Brain microvascular endothelial cell (primary cell): ENCODE data around the gene BIRC2.

Source experiments
- DNase-seq: peaks from one replicate; pipeline ENCODE4 v3.0.0-alpha.2; 2020
- H3K27ac ChIP-seq: fragments of 250-450 bp; sonication (Bioruptor Pico); 2 replicates; pipeline ENCODE4 v1.5.1; 2020; ENCODE audit warnings: mild to moderate bottlenecking, moderate library complexity
- H3K27me3 ChIP-seq: fragments of 250-450 bp; sonication (Bioruptor Pico); replicated peaks from 2 replicates; pipeline ENCODE4 v1.5.1; 2020; ENCODE audit warnings: mild to moderate bottlenecking
- H3K36me3 ChIP-seq: fragments of 250-450 bp; sonication (Bioruptor Pico); replicated peaks from 2 replicates; pipeline ENCODE4 v1.5.1; 2020; ENCODE audit warnings: mild to moderate bottlenecking
- H3K4me3 ChIP-seq: 2 replicates; pipeline ENCODE4 v1.5.1; 2011; ENCODE audit warnings: low read depth, mild to moderate bottlenecking, control low read depth, low read length, moderate library complexity
- in situ Hi-C: cut with HindIII; loops from 2 replicates; pipeline ENCODE4 v1.10.0; 2017; ENCODE audit warnings: low sequenced_read_pairs, low pct_ligation_motif_present
- TF ChIP-seq, protein P1 (sequence below): IDR thresholded peaks from 2 replicates; pipeline ENCODE4 v1.5.1; 2011; ENCODE audit warnings: low read depth, mild to moderate bottlenecking, moderate library complexity, low read length, control low read depth, inconsistent platforms; ENCODE audit errors: missing control alignments

BIRC2 gene

DNA sequence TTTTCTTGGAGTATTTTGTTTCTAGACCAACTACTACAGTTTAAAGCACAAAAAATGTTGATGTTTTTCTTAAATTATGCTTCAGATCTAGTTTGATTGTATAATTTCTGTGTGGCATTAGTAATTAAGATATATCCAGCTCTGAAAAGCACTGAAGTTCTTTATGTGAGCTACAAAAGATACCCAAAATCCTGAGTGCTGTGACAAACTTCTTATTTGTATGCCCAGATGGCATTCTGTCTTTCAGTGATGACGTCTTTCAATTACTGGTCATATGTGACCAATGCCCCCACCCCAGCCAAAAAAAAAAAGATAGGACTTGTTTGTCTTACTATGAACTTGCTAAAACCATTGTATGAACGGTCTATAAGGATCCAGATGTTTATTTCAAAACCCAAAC lies 51.3 kb downstream of the BIRC2 start:
- in situ Hi-C loops: no loop called here
- no peak for DNase-seq
- H3K27me3 ChIP-seq: no peaks in the 10 kb centered on the region
- H3K36me3 ChIP-seq: peaks cover 35% of the 10 kb centered on the region
- H3K27ac ChIP-seq: no peak overlapping the region
- no peak overlapping the region for H3K4me3 ChIP-seq
- TF ChIP-seq, protein P1, sequence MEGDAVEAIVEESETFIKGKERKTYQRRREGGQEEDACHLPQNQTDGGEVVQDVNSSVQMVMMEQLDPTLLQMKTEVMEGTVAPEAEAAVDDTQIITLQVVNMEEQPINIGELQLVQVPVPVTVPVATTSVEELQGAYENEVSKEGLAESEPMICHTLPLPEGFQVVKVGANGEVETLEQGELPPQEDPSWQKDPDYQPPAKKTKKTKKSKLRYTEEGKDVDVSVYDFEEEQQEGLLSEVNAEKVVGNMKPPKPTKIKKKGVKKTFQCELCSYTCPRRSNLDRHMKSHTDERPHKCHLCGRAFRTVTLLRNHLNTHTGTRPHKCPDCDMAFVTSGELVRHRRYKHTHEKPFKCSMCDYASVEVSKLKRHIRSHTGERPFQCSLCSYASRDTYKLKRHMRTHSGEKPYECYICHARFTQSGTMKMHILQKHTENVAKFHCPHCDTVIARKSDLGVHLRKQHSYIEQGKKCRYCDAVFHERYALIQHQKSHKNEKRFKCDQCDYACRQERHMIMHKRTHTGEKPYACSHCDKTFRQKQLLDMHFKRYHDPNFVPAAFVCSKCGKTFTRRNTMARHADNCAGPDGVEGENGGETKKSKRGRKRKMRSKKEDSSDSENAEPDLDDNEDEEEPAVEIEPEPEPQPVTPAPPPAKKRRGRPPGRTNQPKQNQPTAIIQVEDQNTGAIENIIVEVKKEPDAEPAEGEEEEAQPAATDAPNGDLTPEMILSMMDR: no peak

DNA sequence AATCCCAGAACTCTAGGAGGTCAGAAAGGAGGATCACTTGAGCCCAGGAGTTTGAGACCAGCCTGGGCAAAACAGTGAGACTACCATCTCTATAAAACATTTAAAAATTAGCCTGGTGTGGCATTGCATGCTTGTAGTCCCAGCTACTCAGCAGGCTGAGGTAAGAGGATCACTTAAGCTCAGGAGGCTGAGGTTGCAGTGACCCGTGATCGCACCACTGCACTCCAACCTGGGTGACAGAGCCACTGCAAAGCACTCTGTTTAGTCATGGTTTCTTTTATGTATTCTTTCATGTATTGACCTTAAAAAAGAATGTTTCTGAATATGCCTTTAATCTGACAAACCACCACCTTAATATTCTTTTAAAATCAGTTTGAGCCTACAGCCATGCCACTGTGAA lies 52.2 kb downstream of the BIRC2 start:
- no peak overlapping the region for H3K4me3 ChIP-seq
- H3K27ac ChIP-seq: no peak overlapping the region
- H3K27me3 ChIP-seq: no peaks in the 10 kb centered on the region
- in situ Hi-C loops: no loop called here
- peaks cover 30% of the 10 kb centered on the region for H3K36me3 ChIP-seq
- TF ChIP-seq, protein P1: no peak
- no peak for DNase-seq

DNA sequence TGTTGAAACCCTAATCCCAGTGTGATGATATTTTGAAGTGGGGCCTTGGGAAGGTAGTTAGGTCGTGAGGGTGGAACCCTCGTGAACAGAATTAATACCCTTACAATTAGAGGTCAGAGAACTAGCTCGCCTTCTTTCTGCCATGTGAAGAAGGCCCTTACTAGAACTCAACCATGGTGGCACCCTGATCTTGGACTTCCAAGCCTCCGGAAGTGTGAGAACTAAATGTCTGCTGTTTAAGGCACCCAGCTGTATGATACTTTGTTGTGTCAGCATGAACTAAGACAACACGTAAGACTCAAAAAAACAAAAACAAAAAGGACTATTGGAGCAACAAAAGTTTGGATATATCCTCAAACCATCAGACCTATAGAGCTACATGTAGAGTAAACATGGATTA lies 53.6 kb downstream of the BIRC2 start:
- no peak for DNase-seq
- Histone ChIP-seq H3K27ac (no peak overlapping the region), H3K36me3 (peaks cover 25% of the 10 kb centered on the region), H3K27me3 (no peaks in the 10 kb centered on the region), H3K4me3 (no peak overlapping the region)
- TF ChIP-seq, protein P1: no peak
- in situ Hi-C loops: no loop called here

DNA sequence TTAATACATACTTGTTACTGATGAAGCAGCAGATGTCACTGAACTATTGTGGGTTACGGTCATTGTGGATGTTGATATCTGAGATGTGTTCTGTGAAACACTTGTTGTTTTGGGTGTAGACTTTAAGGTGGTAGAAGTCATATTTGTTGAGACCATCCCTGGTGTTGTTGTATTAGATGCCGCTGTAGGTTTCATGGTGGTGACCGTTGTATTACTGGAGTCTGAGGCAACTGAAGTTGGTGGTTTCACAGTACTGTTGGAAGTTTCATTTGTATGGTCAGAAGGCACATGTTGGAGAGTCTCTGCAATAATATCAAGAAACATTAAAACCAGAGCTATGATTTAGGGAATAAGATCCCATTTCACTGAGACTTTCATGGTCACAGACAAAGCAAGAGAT lies 54.9 kb downstream of the BIRC2 start:
- in situ Hi-C loops: no loop called here

GRCh38 chr11:102402548-102402947 lies 55.5 kb downstream of the BIRC2 start:
- Histone ChIP-seq H3K36me3 (peaks cover 19% of the 10 kb centered on the region), H3K27me3 (no peaks in the 10 kb centered on the region), H3K4me3 (no peak overlapping the region), H3K27ac (no peak overlapping the region)
- in situ Hi-C loops: no loop called here
- TF ChIP-seq, protein P1: no peak
- DNase-seq: no peak

More for the DNA sequence above, 54.9 kb downstream of the BIRC2 start:
- TF ChIP-seq, protein P1: no peak
- no peak overlapping the region for H3K4me3 ChIP-seq
- no peaks in the 10 kb centered on the region for H3K27me3 ChIP-seq
- DNase-seq: no peak
- H3K36me3 ChIP-seq: peaks cover 22% of the 10 kb centered on the region
- H3K27ac ChIP-seq: no peak overlapping the region

GRCh38 chr11:102405501-102405900 lies 58.5 kb downstream of the BIRC2 start:
- no peak overlapping the region for H3K27ac ChIP-seq
- peaks cover 7% of the 10 kb centered on the region for H3K36me3 ChIP-seq
- no peaks in the 10 kb centered on the region for H3K27me3 ChIP-seq
- DNase-seq: no peak
- TF ChIP-seq, protein P1: no peak
- in situ Hi-C loops: no loop called here
- no peak overlapping the region for H3K4me3 ChIP-seq
